ENCODE results near the gene MBNL1.
A peak's percentile ranks its signal among the peaks of the same experiment; 100 is the strongest.

The MBNL1 gene

DNA sequence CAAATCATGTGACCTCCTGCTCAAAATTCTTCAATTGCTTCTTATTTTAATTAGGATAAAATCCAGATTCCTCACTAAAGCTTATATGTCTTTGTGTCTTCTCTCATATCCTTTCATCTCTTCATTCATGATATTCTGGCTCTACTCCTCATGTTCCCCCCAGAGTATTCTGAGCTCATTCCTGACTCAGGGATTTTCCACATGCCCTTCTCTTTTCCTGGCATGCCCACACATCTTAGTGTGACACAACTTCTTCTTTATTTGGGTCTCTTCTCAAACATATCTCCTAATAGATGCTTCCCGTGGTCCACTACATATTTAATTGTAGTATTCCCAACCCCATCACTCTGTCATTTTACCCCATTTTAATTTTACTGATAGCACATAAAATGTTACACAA, 15.2 kb upstream of the MBNL1 start:
- TF ChIP-seq, protein P1, sequence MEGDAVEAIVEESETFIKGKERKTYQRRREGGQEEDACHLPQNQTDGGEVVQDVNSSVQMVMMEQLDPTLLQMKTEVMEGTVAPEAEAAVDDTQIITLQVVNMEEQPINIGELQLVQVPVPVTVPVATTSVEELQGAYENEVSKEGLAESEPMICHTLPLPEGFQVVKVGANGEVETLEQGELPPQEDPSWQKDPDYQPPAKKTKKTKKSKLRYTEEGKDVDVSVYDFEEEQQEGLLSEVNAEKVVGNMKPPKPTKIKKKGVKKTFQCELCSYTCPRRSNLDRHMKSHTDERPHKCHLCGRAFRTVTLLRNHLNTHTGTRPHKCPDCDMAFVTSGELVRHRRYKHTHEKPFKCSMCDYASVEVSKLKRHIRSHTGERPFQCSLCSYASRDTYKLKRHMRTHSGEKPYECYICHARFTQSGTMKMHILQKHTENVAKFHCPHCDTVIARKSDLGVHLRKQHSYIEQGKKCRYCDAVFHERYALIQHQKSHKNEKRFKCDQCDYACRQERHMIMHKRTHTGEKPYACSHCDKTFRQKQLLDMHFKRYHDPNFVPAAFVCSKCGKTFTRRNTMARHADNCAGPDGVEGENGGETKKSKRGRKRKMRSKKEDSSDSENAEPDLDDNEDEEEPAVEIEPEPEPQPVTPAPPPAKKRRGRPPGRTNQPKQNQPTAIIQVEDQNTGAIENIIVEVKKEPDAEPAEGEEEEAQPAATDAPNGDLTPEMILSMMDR (IDR thresholded peaks at IDR 0.05; ENCODE audit: insufficient read depth, low read length, poor library complexity, severe bottlenecking): no peak
- DNase-seq (ENCODE audit: extremely low read depth, insufficient read length): no peak
- Histone ChIP-seq H3K36me3 (ENCODE audit: control insufficient read depth, insufficient read depth, low read length) (no peaks in the 10 kb centered on the region), H3K27me3 (replicated peaks; ENCODE audit: control insufficient read depth, insufficient read depth, low read length) (no peaks in the 10 kb centered on the region), H3K4me3 (replicated peaks; ENCODE audit: low read depth, low read length) (no peak overlapping the region)

- no peaks in the 10 kb centered on the region for H3K36me3 ChIP-seq (ENCODE audit: control insufficient read depth, insufficient read depth, low read length)
- H3K4me3 ChIP-seq (replicated peaks; ENCODE audit: low read depth, low read length): no peak overlapping the region
- no peak for DNase-seq (ENCODE audit: extremely low read depth, insufficient read length)
- H3K27me3 ChIP-seq (replicated peaks; ENCODE audit: control insufficient read depth, insufficient read depth, low read length): no peaks in the 10 kb centered on the region
- TF ChIP-seq, protein P1 (IDR thresholded peaks at IDR 0.05; ENCODE audit: insufficient read depth, low read length, poor library complexity, severe bottlenecking): no peak
These were observed 14.7 kb upstream of the MBNL1 start for GRCh38 chr3:152254041-152254440.

GRCh38 chr3:152255290-152255689, 13.4 kb upstream of the MBNL1 start:
- Histone ChIP-seq H3K36me3 (ENCODE audit: control insufficient read depth, insufficient read depth, low read length) (no peaks in the 10 kb centered on the region), H3K27me3 (replicated peaks; ENCODE audit: control insufficient read depth, insufficient read depth, low read length) (no peaks in the 10 kb centered on the region), H3K4me3 (replicated peaks; ENCODE audit: low read depth, low read length) (no peak overlapping the region)
- DNase-seq (ENCODE audit: extremely low read depth, insufficient read length): no peak
- TF ChIP-seq, protein P1 (IDR thresholded peaks at IDR 0.05; ENCODE audit: insufficient read depth, low read length, poor library complexity, severe bottlenecking): no peak

- Histone ChIP-seq H3K4me3 (replicated peaks; ENCODE audit: low read depth, low read length) (no peak overlapping the region), H3K36me3 (ENCODE audit: control insufficient read depth, insufficient read depth, low read length) (no peaks in the 10 kb centered on the region), H3K27me3 (replicated peaks; ENCODE audit: control insufficient read depth, insufficient read depth, low read length) (no peaks in the 10 kb centered on the region)
- TF ChIP-seq, protein P1 (IDR thresholded peaks at IDR 0.05; ENCODE audit: insufficient read depth, low read length, poor library complexity, severe bottlenecking): no peak
- DNase-seq (ENCODE audit: extremely low read depth, insufficient read length): no peak
These were observed 11.7 kb upstream of the MBNL1 start for GRCh38 chr3:152256851-152257562.

GRCh38 chr3:152257563-152258035, 11.1 kb upstream of the MBNL1 start:
- TF ChIP-seq, protein P1 (IDR thresholded peaks at IDR 0.05; ENCODE audit: insufficient read depth, low read length, poor library complexity, severe bottlenecking): no peak
- H3K4me3 ChIP-seq (replicated peaks; ENCODE audit: low read depth, low read length): no peak overlapping the region
- H3K36me3 ChIP-seq (ENCODE audit: control insufficient read depth, insufficient read depth, low read length): no peaks in the 10 kb centered on the region
- peak; percentile 69 for DNase-seq (ENCODE audit: extremely low read depth, insufficient read length)
- no peaks in the 10 kb centered on the region for H3K27me3 ChIP-seq (replicated peaks; ENCODE audit: control insufficient read depth, insufficient read depth, low read length)
